K562 (cell line): Measurements from ENCODE around the gene PTPRM. TPM values are rescaled to one million over a fixed set of nuclear protein-coding genes. Genes with fewer than 3 reads are reported as not detected.

Experiments used
- ATAC-seq: fragments of 200-7000 bp; cut with Tn5 transposase; 3 replicates; pipeline ENCODE4 v1.9.1; 2020; ENCODE audit warnings: moderate library complexity
- BruUV-seq: library from RNA; stranded (reverse); fragments of 400-500 nt; replicated peaks from 2 replicates; lab custom pipeline; 2021; lab: Mats Ljungman, UMichigan
- CTCF ChIA-PET: fragments of 300-600 bp; formaldehyde crosslinking; extraction: SDS; loops from one replicate; lab custom pipeline; 2021; ENCODE audit warnings: low intra/inter-chr PET ratio; lab: Yijun Ruan, JAX
- POLR2A ChIA-PET: fragments of 300-600, 350-650 bp; sonication (Branson Sonifier 250); formaldehyde crosslinking; extraction: SDS; loops from one replicate; lab custom pipeline; 2021; ENCODE audit warnings: antibody characterized with exemption, inconsistent platforms; lab: Yijun Ruan, JAX
- DNase-seq, 4 experiments: peaks; one replicate each; pipeline versions ENCODE4 v3.0.0 to v3.0.0-alpha.2; 2011 to 2018; ENCODE audit warnings: low spot score in 3 of 4, mixed read lengths in 3 of 4; ENCODE audit errors: extremely low read depth in 1 of 4
- FAIRE-seq: peaks from 2 replicates; lab custom pipeline; 2011; peaks lifted over from hg19 to GRCh38; lab: Jason Lieb, UNC
- H2AFZ ChIP-seq: 2 replicates; pipeline ENCODE4 v1.6.0; 2011; ENCODE audit warnings: low read depth, low read length, control low read depth, inconsistent platforms
- H3K27ac ChIP-seq: fragments of 200-600 bp; 3 replicates; pipeline ENCODE4 v1.8.0; 2011; ENCODE audit warnings: low read depth, mild to moderate bottlenecking, control low read depth, inconsistent platforms, low read length, moderate library complexity, mixed read lengths; ENCODE audit errors: extremely low read depth
- H3K27me3 ChIP-seq, 2 experiments: fragments of 300-600 bp in 1 of 2; 2 replicates in 1 of 2; 3 replicates in 1 of 2; pipeline versions ENCODE4 v1.6.0 to v1.8.0; 2011; ENCODE audit warnings: inconsistent platforms in 2 of 2, low read length in 2 of 2, mild to moderate bottlenecking in 1 of 2, mixed read lengths in 1 of 2, moderate library complexity in 1 of 2; ENCODE audit not compliant: control insufficient read depth in 2 of 2, insufficient read depth in 2 of 2
- H3K36me3 ChIP-seq: fragments of 300-600 bp; 3 replicates; pipeline ENCODE4 v1.8.0; 2011; ENCODE audit warnings: mild to moderate bottlenecking, low read length, inconsistent platforms; ENCODE audit not compliant: control insufficient read depth, insufficient read depth
- H3K4me1 ChIP-seq, 2 experiments: fragments of 200-600 bp in 1 of 2; replicated peaks in 1 of 2; 2 replicates in 1 of 2; 3 replicates in 1 of 2; pipeline versions ENCODE4 v1.5.1 to v1.8.0; 2011; ENCODE audit warnings: inconsistent platforms in 2 of 2, low read length in 2 of 2, mild to moderate bottlenecking in 1 of 2, mixed read lengths in 1 of 2, moderate library complexity in 1 of 2; ENCODE audit not compliant: control insufficient read depth in 2 of 2, insufficient read depth in 2 of 2
- H3K4me2 ChIP-seq: 2 replicates; pipeline ENCODE4 v1.6.1; 2011; ENCODE audit warnings: low read length, control low read depth, inconsistent platforms, mixed read lengths; ENCODE audit not compliant: insufficient read depth
- H3K4me3 ChIP-seq: fragments of 200-600 bp; sonication (generic), shearing (Covaris generic); 2 replicates; pipeline ENCODE4 v1.5.1; 2016; ENCODE audit warnings: control low read depth, inconsistent platforms
- H3K79me2 ChIP-seq: fragments of 200-600 bp; 3 replicates; pipeline ENCODE4 v1.8.0; 2011; ENCODE audit warnings: low read length, inconsistent platforms; ENCODE audit not compliant: control insufficient read depth, insufficient read depth
- H3K9ac ChIP-seq, 2 experiments: 2 replicates each; pipeline versions ENCODE4 v1.6.0 to v1.6.1; 2011; ENCODE audit warnings: low read depth in 2 of 2, low read length in 2 of 2, control low read depth in 1 of 2, inconsistent platforms in 1 of 2, mild to moderate bottlenecking in 1 of 2, mixed read lengths in 1 of 2; ENCODE audit not compliant: insufficient read depth in 1 of 2
- H3K9me1 ChIP-seq: one replicate; pipeline ENCODE4 v1.6.0; 2011; ENCODE audit warnings: inconsistent platforms, mild to moderate bottlenecking, low read length, moderate library complexity; ENCODE audit not compliant: control insufficient read depth, insufficient read depth
- H3K9me3 ChIP-seq: replicated peaks from 2 replicates; pipeline ENCODE4 v1.5.1; 2011; ENCODE audit warnings: low read depth, low read length, inconsistent platforms; ENCODE audit not compliant: control insufficient read depth, insufficient read depth
- H4K20me1 ChIP-seq: replicated peaks from 2 replicates; pipeline ENCODE4 v1.6.1; 2011; ENCODE audit warnings: low read length, inconsistent platforms, mixed read lengths; ENCODE audit not compliant: control insufficient read depth, insufficient read depth
- CXXC5 ChIP-seq: fragments of 250-450 bp; sonication (Bioruptor Pico); IDR thresholded peaks from 2 replicates; pipeline ENCODE4 v1.8.0; 2022; ENCODE audit warnings: inconsistent platforms, mild to moderate bottlenecking, moderate library complexity
- EZH2 ChIP-seq: IDR thresholded peaks from 2 replicates; pipeline ENCODE4 v1.6.1; 2012; ENCODE audit warnings: low read depth, mild to moderate bottlenecking, inconsistent platforms, low read length, borderline replicate concordance
- GTF2A2 ChIP-seq: IDR thresholded peaks from 2 replicates; pipeline ENCODE4 v1.6.1; 2016; ENCODE audit warnings: mild to moderate bottlenecking, missing genetic modification characterization, missing compliant biosample characterization
- HNRNPL ChIP-seq: fragments of 200-400 bp; formaldehyde crosslinking; IDR thresholded peaks from 2 replicates; pipeline ENCODE4 v1.6.1; 2017; ENCODE audit warnings: low read depth, mild to moderate bottlenecking, low read length
- LCOR ChIP-seq: sonication (generic); formaldehyde crosslinking; IDR thresholded peaks from 2 replicates; pipeline ENCODE4 v1.8.0; 2022; ENCODE audit warnings: mild to moderate bottlenecking, missing genetic modification reagents
- TAF1 ChIP-seq: IDR thresholded peaks from 2 replicates; pipeline ENCODE4 v1.6.1; 2011; ENCODE audit warnings: mild to moderate bottlenecking, low read length, moderate library complexity; ENCODE audit not compliant: insufficient read depth, control insufficient read depth, severe bottlenecking; ENCODE audit errors: extremely low read depth
- ZKSCAN3 ChIP-seq: fragments of 250-450 bp; sonication (Bioruptor Pico); IDR thresholded peaks from 2 replicates; pipeline ENCODE4 v1.4.0; 2020
- ZNF311 ChIP-seq: fragments of 250-450 bp; sonication (Bioruptor Pico); IDR thresholded peaks from 2 replicates; pipeline ENCODE4 v1.4.0; 2020; ENCODE audit warnings: mild to moderate bottlenecking, moderate library complexity
- ZNF699 ChIP-seq: fragments of 250-450 bp; sonication (Bioruptor Pico); IDR thresholded peaks from 2 replicates; pipeline ENCODE4 v1.8.0; 2021; ENCODE audit warnings: mild to moderate bottlenecking, moderate library complexity; ENCODE audit not compliant: insufficient replicate concordance
- WGBS: fragments of 100-300 bp; shearing (Covaris generic); methylation state at CpG from one replicate; pipeline ENCODE4 v1.1.6; 2016; ENCODE audit warnings: low coverage, mixed read lengths; ENCODE audit not compliant: insufficient coverage; ENCODE audit errors: missing lambda C conversion rate; 5-methylcytosine and 5-hydroxymethylcytosine counted together
- in situ Hi-C: fragments of 300-500 bp; cut with MboI; formaldehyde crosslinking; loops from 4 replicates; pipeline ENCODE4 v1.15.0; 2018; ENCODE audit warnings: inconsistent platforms, mixed read lengths
- intact Hi-C: fragments of 100-400 bp; cut with micrococcal nuclease; formaldehyde crosslinking; loops from 2 replicates; pipeline ENCODE4 v1.14.2; 2022
- polyA plus RNA-seq, 8 experiments: library from polyadenylated mRNA; depleted of rRNA in 4 of 8; stranded (reverse) in 5 of 8; unstranded in 3 of 8; fragments of >200 nt; fragmentation: Nextera tagmentation in 2 of 8; fragmentation: Illumina TruSeq in 1 of 8; extraction: Ambion mirVana in 2 of 8; extraction: Trizol in 1 of 8; gene quantifications; 2 replicates each; pipeline versions ENCODE4 v1.2.1 to v1.2.3, GENCODE V29; 2011 to 2014; ENCODE audit warnings: inconsistent platforms in 1 of 8, missing spikeins in 1 of 8
- total RNA-seq, 7 experiments: library from RNA; depleted of rRNA in 6 of 7; stranded (reverse); fragments of >200 nt in 6 of 7; fragmentation: Illumina TruSeq in 2 of 7; extraction: Trizol in 2 of 7; gene quantifications; 2 replicates each; pipeline versions ENCODE4 v1.2.1 to v1.2.3, GENCODE V29; 2011 to 2021; ENCODE audit warnings: low replicate concordance in 1 of 7
- TF ChIP-seq, protein P1 (sequence below): fragments of 250-450 bp; sonication (Bioruptor Pico); IDR thresholded peaks from 2 replicates; pipeline ENCODE4 v1.5.0; 2022; ENCODE audit warnings: mild to moderate bottlenecking
- TF ChIP-seq, protein P2 (sequence below): fragments of 450-650 bp; IDR thresholded peaks from 2 replicates; pipeline ENCODE4 v1.6.1; 2016; ENCODE audit warnings: low read depth, mild to moderate bottlenecking, moderate library complexity

The PTPRM gene
- total and polyA plus RNA-seq, 9 of the 15 experiments (the other 6 are each of a cell fraction or from before 2014, with no cell fraction given) = 0.03 to 0.16 (median 0.08) TPM; not detected in 3

DNA sequence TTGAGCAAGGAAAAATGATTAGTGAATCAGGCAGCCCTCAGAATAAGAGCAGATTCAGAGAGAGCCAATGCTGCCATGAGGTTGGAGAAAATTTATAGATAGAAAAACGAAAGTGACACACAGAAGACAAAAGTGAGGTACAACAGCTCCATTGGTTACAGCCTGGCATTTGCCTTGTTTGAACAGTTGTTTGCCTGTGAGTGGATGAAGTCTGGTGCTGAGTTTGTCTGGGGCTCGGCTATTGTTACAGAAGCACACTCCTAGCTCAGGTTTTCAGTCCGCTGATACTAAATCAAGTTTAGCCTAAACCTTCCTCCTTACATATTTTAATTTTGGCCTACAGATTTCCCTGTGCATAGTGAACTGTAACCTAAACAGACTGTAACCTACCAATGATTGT, 654.3 kb downstream of the PTPRM start:
- no peak for ATAC-seq
- Histone ChIP-seq H2AFZ (no peak overlapping the region), H3K27me3 (no peaks in the 10 kb centered on the region; a peak in 1 of 5 replicates), H3K36me3 (no peaks in the 10 kb centered on the region), H3K9me1 (no peaks in the 10 kb centered on the region), H3K4me2 (no peak overlapping the region), H3K79me2 (no peaks in the 10 kb centered on the region), H4K20me1 (no peaks in the 10 kb centered on the region), H3K27ac (no peak overlapping the region), H3K4me3 (no peak overlapping the region), H3K9ac (no peak overlapping the region), H3K9me3 (no peaks in the 10 kb centered on the region), H3K4me1 (no peaks in the 10 kb centered on the region)
- in situ Hi-C loops = no loop called here
- no peak for FAIRE-seq
- DNase-seq = no peak
- BruUV-seq = no TSS peak
- 2% methylated on average over 3 of the region's 3 CpGs for WGBS
- no peak for TF ChIP-seq ZKSCAN3 (CRISPR knock-in tag)
- TF ChIP-seq, protein P1, sequence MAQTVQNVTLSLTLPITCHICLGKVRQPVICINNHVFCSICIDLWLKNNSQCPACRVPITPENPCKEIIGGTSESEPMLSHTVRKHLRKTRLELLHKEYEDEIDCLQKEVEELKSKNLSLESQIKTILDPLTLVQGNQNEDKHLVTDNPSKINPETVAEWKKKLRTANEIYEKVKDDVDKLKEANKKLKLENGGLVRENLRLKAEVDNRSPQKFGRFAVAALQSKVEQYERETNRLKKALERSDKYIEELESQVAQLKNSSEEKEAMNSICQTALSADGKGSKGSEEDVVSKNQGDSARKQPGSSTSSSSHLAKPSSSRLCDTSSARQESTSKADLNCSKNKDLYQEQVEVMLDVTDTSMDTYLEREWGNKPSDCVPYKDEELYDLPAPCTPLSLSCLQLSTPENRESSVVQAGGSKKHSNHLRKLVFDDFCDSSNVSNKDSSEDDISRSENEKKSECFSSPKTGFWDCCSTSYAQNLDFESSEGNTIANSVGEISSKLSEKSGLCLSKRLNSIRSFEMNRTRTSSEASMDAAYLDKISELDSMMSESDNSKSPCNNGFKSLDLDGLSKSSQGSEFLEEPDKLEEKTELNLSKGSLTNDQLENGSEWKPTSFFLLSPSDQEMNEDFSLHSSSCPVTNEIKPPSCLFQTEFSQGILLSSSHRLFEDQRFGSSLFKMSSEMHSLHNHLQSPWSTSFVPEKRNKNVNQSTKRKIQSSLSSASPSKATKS (CRISPR knock-in tag) = no peak
- TF ChIP-seq GTF2A2 (tag) = no peak
- no peak for TF ChIP-seq LCOR (CRISPR knock-in tag)
- TF ChIP-seq, protein P2, sequence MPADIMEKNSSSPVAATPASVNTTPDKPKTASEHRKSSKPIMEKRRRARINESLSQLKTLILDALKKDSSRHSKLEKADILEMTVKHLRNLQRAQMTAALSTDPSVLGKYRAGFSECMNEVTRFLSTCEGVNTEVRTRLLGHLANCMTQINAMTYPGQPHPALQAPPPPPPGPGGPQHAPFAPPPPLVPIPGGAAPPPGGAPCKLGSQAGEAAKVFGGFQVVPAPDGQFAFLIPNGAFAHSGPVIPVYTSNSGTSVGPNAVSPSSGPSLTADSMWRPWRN = no peak
- TF ChIP-seq CXXC5 (CRISPR knock-in tag) = no peak
- no peak for TF ChIP-seq ZNF699 (CRISPR knock-in tag)
- TF ChIP-seq HNRNPL = no peak
- no peak for TF ChIP-seq ZNF311 (CRISPR knock-in tag)
- TF ChIP-seq EZH2 = no peak
- TF ChIP-seq TAF1 = no peak
- ChIA-PET POLR2A (no interaction called here), CTCF (no interaction called here)
- intact Hi-C loops = no loop called here
